HG02973 (cell line): Measurements from ENCODE around the gene KLK1.

Source experiments
- ATAC-seq: cut with Tn5 transposase; IDR thresholded peaks from one replicate; pipeline ENCODE4 v1.9.1; 2021; ENCODE audit warnings: moderate library complexity; ENCODE audit not compliant: unreplicated experiment

KLK1 gene

GRCh38 chr19:50823389-50824042, at the start of gene KLK1:
TSS of gene KLK1 (minus strand) at chr19:50823787. CDS start at chr19:50823748, 39 bp downstream.
- no peak for ATAC-seq

GRCh38 chr19:50873056-50873455, 49.5 kb upstream of the KLK1 start, which contains the start of gene KLK2:
TSS of gene KLK2 (plus strand) at chr19:50873439. CDS start at chr19:50873474, 35 bp downstream.
- no peak for ATAC-seq

DNA sequence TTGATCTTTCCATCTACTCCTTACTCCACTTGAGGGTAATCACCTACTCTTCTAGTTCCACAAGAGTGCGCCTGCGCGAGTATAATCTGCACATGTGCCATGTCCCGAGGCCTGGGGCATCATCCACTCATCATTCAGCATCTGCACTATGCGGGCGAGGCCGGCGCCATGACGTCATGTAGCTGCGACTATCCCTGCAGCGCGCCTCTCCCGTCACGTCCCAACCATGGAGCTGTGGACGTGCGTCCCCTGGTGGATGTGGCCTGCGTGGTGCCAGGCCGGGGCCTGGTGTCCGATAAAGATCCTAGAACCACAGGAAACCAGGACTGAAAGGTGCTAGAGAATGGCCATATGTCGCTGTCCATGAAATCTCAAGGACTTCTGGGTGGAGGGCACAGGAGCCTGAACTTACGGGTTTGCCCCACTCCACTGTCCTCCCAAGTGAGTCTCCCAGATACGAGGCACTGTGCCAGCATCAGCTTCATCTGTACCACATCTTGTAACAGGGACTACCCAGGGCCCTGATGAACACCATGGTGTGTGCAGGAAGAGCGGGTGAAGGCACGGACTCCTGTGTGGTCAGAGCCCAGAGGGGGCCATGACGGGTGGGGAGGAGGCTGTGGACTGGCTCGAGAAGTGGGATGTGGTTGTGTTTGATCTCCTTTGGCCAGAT, 47.0 kb upstream of the KLK1 start:
- ATAC-seq = no peak

- ATAC-seq = no peak
Measured at GRCh38 chr19:50869479-50869878, 45.9 kb upstream of the KLK1 start.

DNA sequence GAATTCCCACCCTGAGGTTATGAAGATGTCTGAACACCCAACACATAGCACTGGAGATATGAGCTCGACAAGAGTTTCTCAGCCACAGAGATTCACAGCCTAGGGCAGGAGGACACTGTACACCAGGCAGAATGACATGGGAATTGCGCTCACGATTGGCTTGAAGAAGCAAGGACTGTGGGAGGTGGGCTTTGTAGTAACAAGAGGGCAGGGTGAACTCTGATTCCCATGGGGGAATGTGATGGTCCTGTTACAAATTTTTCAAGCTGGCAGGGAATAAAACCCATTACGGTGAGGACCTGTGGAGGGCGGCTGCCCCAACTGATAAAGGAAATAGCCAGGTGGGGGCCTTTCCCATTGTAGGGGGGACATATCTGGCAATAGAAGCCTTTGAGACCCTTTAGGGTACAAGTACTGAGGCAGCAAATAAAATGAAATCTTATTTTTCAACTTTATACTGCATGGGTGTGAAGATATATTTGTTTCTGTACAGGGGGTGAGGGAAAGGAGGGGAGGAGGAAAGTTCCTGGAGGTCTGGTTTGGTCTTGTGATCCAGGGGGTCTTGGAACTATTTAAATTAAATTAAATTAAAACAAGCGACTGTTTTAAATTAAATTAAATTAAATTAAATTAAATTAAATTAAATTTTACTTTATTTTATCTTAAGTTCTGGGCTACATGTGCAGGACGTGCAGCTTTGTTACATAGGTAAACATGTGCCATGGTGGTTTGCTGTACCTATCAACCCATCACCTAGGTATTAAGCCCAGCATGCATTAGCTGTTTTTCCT, 38.1 kb upstream of the KLK1 start:
- no peak for ATAC-seq

DNA sequence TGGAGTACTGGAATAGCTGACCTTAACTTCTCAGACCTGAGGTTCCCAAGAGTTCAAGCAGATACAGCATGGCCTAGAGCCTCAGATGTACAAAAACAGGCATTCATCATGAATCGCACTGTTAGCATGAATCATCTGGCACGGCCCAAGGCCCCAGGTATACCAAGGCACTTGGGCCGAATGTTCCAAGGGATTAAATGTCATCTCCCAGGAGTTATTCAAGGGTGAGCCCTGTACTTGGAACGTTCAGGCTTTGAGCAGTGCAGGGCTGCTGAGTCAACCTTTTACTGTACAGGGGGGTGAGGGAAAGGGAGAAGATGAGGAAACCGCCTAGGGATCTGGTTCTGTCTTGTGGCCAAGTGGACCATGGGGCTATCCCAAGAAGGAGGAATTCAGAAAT, 37.4 kb upstream of the KLK1 start:
- ATAC-seq = no peak

- no peak for ATAC-seq
Measured at GRCh38 chr19:50859849-50860248, 36.3 kb upstream of the KLK1 start.

DNA sequence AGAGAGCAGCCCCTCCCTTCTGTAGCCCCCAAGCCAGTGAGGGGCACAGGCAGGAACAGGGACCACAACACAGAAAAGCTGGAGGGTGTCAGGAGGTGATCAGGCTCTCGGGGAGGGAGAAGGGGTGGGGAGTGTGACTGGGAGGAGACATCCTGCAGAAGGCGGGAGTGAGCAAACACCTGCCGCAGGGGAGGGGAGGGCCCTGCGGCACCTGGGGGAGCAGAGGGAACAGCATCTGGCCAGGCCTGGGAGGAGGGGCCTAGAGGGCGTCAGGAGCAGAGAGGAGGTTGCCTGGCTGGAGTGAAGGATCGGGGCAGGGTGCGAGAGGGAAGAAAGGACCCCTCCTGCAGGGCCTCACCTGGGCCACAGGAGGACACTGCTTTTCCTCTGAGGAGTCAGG, 35.3 kb upstream of the KLK1 start:
- ATAC-seq = no peak

GRCh38 chr19:50857366-50857765, 33.8 kb upstream of the KLK1 start:
- no peak for ATAC-seq

- ATAC-seq = no peak
Measured at GRCh38 chr19:50854636-50855410, 31.2 kb upstream of the KLK1 start, which contains the start of gene KLK3. TSS of gene KLK3 (plus strand) at chr19:50854915. CDS start at chr19:50854956, 41 bp downstream.

DNA sequence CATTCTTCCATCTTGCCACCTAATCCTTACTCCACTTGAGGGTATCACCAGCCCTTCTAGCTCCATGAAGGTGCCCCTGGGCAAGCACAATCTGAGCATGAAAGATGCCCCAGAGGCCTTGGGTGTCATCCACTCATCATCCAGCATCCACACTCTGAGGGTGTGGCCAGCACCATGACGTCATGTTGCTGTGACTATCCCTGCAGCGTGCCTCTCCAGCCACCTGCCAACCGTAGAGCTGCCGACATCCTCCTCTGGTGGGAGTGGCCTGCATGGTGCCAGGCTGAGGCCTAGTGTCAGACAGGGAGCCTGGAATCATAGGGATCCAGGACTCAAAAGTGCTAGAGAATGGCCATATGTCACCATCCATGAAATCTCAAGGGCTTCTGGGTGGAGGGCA, 28.0 kb upstream of the KLK1 start:
- ATAC-seq = no peak

DNA sequence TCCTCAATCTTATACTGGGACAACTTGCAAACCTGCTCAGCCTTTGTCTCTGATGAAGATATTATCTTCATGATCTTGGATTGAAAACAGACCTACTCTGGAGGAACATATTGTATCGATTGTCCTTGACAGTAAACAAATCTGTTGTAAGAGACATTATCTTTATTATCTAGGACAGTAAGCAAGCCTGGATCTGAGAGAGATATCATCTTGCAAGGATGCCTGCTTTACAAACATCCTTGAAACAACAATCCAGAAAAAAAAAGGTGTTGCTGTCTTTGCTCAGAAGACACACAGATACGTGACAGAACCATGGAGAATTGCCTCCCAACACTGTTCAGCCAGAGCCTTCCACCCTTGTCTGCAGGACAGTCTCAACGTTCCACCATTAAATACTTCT, 27.2 kb upstream of the KLK1 start:
- ATAC-seq = no peak

GRCh38 chr19:50844296-50844935, 20.8 kb upstream of the KLK1 start:
- no peak for ATAC-seq

DNA sequence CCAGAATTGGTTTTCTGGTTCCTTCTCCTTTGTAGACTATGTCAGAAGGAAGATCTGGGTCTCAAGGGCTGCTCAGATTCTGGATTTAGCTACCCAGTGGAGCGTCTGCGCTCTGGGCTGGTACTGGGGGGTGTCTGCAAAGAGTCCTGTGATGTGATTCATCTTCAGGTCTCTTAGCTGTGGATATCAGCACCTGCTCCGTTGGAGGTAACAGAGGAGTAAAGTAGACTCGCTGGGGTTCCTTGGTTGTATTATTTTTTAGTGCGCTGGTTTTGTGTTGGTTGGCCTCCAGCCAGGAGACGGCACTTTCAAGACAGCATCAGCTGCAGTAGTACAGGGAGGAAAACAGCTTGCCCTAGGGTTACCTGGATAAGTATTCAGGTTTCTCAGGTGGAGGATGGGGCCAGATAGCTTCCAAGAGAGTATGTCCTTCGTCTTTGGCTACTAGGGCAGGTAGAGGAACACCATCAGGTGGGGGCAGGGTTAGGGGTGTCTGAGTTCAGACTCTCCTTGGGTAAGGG, 20.2 kb upstream of the KLK1 start:
- no peak for ATAC-seq

- no peak for ATAC-seq
Measured at GRCh38 chr19:50843205-50843604, 19.6 kb upstream of the KLK1 start.

GRCh38 chr19:50842130-50842529, 18.5 kb upstream of the KLK1 start:
- ATAC-seq = no peak

DNA sequence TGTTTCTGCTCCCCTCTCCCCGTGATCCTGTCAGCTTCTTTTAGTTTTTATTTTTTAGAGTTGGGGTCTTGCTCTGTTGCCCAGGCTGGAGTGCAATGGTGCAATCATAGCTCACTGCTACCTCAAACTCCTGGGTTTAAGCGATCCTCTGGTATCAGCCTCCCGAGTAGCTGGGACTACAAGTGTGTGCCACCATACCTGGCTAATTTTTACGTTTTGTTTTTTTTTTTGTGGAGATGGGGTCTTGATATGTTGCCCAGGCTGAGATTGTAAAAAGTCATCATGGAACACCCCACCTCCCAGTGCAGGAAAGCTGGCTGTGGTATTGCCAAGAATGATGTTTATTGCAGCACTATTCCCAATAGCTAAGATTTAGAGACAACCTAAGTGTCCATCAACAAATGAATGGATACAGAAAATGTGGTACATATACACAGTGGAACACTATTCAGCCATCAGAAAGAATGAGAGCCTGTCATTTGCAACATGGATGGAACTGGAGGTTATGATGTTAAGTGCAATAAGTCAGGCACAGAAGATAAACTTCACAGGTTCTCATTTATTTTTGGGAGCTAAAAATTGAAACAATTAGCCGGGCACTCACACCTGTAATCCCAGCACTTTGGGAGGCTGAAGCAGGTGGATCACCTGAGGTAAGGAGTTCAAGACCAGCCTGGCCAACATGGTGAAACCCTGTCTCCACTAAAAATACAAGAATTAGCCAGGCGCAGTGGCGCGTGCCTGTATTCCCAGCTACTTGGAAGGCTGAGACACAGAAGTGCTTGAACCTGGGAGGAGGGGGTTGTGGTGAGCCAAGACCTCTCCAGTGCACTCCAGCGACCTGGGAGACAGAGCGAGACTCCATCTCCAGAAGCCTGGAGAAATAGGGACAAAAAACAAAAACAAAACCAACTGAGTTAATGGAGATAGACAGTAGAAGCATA, 16.4 kb upstream of the KLK1 start:
- no peak for ATAC-seq

DNA sequence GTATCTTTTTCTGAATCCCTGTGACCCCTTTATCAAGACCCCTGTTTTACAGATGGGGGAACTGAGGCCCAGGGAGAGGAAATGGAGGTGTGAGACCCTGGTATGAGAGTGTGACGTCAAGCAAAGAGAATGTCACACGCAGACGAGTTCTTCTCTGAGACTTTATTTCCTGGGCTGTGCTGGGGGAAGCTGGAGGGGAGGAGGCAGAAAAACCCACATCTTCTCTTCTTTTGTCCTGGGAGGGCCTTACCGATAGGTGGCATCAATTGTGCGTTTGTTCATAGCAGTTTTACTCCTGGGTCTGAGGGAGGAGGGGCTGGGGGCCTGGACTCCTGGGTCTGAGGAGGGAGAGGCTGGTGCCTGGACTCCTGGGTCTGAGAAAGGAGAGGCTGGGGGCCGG, 14.7 kb upstream of the KLK1 start:
- no peak for ATAC-seq

GRCh38 chr19:50837300-50837699, 13.7 kb upstream of the KLK1 start:
- ATAC-seq = no peak
